ENCODE results near the gene PTOV1.

- TF ChIP-seq CTCF (tag by site-specific recombination; IDR thresholded peaks at IDR 0.05) (no peak), ZNF214 (tag by site-specific recombination; IDR thresholded peaks at IDR 0.05; ENCODE audit: borderline replicate concordance) (no peak), ZNF629 (tag by site-specific recombination; IDR thresholded peaks at IDR 0.05) (no peak), TCF7L2 (IDR thresholded peaks at IDR 0.05; ENCODE audit: borderline replicate concordance, low read depth, low read length) (no peak)
Measured at GRCh38 chr19:49802836-49803528, 48.0 kb upstream of the PTOV1 start.

Measured in HEK293 (cell line).